Measurements from ENCODE around the gene ADAM12.

- TF ChIP-seq TAF1 (IDR thresholded peaks at IDR 0.05; ENCODE audit: low read depth, low read length) (no peak), POLR2AphosphoS5 (IDR thresholded peaks at IDR 0.05; ENCODE audit: low read depth, low read length) (no peak)
These were observed 403.3 kb downstream of the ADAM12 start for GRCh38 chr10:125984865-125985495.

Measured in GM12891 (cell line).